Right lung (tissue), 5 donors: ENCODE results near the gene DGAT2. TPM values are rescaled to one million over a fixed set of nuclear protein-coding genes. Genes with fewer than 3 reads are reported as not detected.
"Not testable (repeated sequence)": the region's sequence is repeated elsewhere in the genome, so short reads cannot be mapped to it uniquely, and the experiment has no call there.

Experiments used
- DNase-seq, 2 donors: peaks; one replicate each; pipeline ENCODE4 v3.0.0-alpha.2; 2013
- polyA plus RNA-seq, 5 donors: library from polyadenylated mRNA; unstranded; fragments of 120-200 nt; gene quantifications; one replicate each; pipeline versions ENCODE4 v1.2.1 to v1.2.3, GENCODE V29; 2013; ENCODE audit warnings: inconsistent platforms in 1 of 5, low replicate concordance in 1 of 5; ENCODE audit not compliant: insufficient read length in 5 of 5, insufficient read depth in 1 of 5

The DGAT2 gene
- polyA plus RNA-seq, 5 donors, result 1.2 to 2.1 (median 1.6) TPM

DNA sequence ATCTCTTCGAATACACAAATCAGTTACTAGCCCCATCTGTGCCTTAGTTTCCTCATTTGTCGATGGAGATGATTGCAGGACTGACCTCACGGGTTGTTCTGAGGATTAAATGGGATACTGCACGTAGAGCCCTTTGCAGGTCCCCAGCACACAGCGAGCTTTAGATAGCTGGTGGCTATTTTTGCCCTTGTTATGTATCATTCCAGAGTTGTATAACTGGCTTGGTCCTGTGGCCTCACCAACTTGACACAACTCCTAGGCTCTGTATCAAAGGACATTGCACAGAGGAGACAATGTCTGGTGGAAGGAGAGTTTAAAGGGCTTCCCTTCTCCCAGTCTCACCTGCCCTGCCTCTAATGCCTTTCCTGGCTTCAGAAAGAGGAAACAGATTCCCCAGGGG is 22.8 kb upstream of the DGAT2 start:
- DNase-seq, result no peak

- DNase-seq, result not testable (repeated sequence)
Measured at GRCh38 chr11:75748729-75749273, 19.8 kb upstream of the DGAT2 start.

GRCh38 chr11:75754933-75755332 is 13.6 kb upstream of the DGAT2 start:
- not testable (repeated sequence) for DNase-seq

- DNase-seq, result no peak
Measured at GRCh38 chr11:75757651-75758050, 10.9 kb upstream of the DGAT2 start.

DNA sequence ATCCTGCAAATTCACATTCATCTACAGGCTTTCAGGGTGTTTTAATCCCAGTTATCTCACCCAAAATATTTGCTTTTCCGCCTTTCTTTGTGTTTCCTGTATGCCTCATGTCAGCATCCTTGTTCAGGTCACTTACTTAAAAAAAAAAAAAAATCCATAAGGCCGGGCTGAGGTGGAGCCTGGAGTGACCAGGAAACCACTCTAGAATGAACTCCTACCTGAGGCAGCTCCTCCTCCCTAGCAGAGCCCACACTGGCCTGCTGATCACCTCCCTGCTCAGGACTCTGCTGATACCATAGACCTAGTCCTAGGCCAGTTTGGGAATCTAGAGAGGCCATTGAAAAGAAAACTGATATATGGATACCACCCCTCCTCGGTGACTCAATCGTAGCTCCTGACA is 8.7 kb upstream of the DGAT2 start:
- no peak for DNase-seq

DNA sequence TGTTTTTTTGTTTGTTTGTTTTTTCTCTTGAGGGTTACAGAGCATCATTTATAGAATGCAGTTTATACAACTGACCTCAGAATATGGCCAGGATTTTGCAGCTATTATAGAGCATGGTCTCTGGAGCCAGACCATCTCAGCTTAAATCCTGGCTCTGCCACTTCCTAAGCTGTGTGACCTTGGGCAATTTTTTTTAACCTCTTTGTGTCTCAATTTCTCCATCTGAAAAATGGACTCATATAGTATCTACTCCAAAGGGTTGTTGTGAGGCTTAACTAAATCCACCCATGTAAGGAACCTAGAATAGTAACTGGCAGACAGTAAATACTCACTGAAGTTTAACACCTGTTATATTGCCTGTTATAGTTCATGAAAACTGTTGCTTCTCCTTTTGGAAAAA is 8.3 kb upstream of the DGAT2 start:
- no peak for DNase-seq

GRCh38 chr11:75760710-75761493 is 7.7 kb upstream of the DGAT2 start:
- DNase-seq, result no peak

- no peak for DNase-seq
Measured at GRCh38 chr11:75762158-75762557, 6.4 kb upstream of the DGAT2 start.

- DNase-seq, result no peak
Measured at GRCh38 chr11:75762885-75763284, 5.7 kb upstream of the DGAT2 start.

- no peak for DNase-seq
Measured at GRCh38 chr11:75763846-75764245, 4.7 kb upstream of the DGAT2 start.

- DNase-seq, result no peak
Measured at GRCh38 chr11:75765116-75765515, 3.5 kb upstream of the DGAT2 start.

DNA sequence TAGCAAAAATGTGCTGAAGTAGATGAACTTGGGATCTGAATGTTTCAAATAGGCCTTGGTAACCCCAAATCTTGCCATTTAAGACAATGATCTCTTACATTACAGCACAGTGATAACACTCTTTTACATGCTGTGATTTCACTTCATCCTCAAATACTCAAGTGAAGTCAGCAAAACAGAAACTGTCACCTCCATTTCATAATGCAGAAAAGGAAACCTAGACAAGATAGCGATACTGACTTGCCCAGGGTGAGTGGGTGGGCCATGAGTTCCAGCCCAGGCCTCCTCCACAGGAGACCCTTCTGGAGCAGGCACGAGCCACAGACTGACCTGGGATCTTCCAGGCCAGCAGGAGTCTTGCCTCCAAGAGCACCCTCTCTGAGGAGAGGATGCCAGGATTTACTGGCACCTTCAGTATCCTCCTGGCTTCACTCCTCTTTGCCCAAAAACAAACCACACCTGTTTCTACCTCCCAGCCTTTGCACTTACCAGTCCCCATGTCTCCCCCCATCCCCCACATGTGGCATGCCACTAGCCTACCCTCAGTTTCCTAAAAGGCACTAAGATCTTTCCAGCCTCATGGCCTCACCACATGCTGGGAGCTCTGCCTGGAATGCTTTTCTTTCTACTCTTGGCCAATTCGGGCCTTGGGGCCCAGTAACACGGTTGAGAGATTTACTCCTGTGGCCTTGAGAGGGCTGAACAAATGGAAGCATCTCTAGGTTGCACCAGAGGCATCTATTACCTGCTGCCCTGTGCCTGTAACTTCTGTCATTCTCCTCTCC is 1.9 kb upstream of the DGAT2 start:
- DNase-seq, result no peak

DNA sequence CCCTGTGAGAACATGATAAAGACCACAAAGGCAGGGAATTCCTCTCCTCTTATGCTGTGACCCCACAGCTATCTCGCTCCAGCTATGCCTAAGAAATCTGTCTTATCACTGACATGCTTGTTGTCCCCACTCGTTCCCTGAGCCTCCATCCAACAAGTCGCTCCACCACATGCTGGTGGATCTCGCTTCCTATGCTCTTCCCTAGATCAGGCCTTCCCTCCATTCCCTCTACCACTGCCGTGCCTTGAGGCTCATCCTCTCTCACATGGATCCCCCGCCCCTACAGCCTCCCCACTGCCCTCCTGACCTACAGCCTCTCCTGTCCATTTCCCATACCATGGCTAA is 1.4 kb upstream of the DGAT2 start:
- no peak for DNase-seq

DNA sequence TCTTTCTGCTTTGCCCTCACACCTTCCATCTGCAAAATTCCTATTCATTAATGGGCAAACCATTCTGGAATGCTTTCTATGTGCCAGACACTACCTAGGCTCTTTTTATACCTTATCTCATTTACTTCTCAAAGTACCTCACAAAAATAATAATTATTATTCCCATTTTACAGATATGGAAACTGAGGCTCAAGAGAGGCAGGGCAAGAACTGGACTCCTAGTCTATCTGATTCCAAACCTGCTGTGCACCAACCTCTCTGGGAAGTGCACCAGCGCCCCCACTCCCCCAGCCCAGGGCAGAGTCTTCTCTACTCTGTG is 826 bp upstream of the DGAT2 start:
- DNase-seq, result no peak

DNA sequence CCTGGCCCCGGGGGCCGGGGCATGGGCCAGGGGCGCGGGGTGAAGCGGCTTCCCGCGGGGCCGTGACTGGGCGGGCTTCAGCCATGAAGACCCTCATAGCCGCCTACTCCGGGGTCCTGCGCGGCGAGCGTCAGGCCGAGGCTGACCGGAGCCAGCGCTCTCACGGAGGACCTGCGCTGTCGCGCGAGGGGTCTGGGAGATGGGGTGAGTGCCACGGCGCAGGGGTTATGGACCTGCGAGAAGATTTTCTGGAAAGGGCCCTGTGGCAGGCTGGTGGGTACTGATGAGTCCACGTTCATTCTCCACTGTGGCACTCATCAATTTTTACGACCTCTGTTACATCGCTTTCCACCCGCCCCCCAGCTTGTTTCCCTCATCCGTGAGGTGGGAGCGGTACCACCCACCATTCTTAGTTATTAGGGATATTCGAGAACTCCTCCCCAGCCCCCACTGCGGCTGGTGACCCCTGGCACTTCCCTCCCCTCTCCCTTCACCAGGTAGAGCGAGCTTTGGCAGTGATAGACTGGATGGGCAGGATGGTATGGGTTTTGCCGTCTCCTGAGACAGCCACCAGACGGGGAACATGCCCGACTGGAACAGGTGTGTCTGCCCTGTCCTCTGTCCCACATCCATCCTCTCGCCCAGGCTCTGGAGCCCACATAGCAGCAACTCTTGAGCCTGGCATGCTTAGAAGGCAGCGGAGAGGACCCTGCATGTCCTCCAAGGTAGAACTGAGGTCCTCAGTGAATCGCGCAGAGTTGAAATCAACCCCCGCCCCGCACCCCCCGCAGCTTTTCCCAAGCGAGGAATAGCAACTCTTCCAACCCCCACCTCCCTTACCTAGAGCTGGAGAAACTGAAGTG is 562 bp downstream of the DGAT2 start:
- DNase-seq, result no peak

GRCh38 chr11:75770102-75770501 is 1.5 kb downstream of the DGAT2 start:
- DNase-seq, result no peak

- no peak for DNase-seq
Measured at GRCh38 chr11:75771646-75772410, 3.2 kb downstream of the DGAT2 start.

GRCh38 chr11:75773595-75774353 is 5.2 kb downstream of the DGAT2 start:
- no peak for DNase-seq

- no peak for DNase-seq
Measured at GRCh38 chr11:75775056-75775455, 6.5 kb downstream of the DGAT2 start.

DNA sequence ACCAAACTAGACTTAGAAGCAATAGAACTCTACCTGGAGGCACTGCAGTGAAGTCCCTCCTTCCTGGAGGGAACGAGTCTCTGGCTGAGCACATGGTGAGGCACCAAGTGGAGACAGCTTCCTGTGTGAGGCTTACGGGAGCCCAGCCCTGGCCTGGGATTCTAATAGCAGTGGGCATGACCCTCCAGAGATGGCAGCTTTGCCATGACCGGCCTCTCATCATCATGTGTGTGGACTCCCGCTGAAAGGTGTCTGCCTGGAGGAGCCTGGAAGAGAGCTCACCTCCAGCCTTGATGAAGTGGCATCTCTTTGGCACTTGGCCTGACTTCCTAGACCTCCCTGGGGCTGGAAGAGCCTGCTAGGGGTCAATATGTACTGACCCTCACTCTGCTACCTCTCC is 8.0 kb downstream of the DGAT2 start:
- DNase-seq, result no peak
